HG03060 (cell line): ENCODE measurements around the gene NR2E1.

Source experiments
- ATAC-seq: cut with Tn5 transposase; IDR thresholded peaks from one replicate; pipeline ENCODE4 v1.9.1; 2021; ENCODE audit warnings: low read depth, moderate number of reproducible peaks; ENCODE audit not compliant: unreplicated experiment

Gene NR2E1

DNA sequence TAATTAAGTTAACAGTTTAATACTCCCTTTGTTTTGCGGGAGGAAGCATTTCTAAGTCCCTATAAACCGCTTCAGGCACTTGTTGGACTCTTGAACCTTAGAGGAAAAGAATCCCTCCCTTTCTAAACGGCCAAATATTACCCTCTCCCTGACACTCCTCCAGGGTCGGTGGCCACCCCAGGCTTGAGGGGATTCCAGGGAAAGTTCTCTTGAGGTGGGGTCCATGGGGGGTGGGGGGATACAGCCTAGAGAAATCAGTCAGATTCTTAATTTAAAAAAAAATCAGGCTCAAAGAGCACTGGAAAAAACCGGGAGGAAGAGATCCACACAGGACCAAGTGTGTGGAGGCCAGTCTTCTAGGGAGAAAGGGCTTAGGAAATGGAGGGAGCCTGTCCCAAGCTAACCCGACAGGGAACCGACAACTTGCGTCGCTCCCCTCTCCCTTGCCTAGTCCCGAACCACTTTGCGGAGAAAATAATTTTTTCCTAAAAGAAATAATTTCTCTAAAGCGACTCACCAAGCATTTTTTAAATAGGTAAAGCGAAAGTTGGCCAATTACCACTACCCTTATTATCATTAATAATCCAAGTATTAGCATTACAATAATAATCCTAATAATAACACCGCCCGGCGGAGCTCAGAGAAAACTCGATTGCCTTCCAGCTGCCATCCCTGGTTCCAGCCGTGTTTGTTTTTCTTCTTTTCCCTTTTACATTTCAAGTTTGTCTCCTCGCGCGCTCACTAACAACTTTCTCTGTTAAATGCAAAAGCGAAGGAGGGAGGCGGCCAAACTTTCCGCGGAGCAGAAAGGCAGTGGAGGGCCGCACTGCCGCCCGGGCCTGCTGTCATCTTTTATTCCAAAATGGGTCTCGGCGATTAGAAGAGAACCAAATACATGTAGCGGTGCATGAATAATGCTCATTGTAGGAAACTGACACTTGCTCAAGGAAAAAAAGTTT, 4.8 kb downstream of the NR2E1 start:
- ATAC-seq: no peak

DNA sequence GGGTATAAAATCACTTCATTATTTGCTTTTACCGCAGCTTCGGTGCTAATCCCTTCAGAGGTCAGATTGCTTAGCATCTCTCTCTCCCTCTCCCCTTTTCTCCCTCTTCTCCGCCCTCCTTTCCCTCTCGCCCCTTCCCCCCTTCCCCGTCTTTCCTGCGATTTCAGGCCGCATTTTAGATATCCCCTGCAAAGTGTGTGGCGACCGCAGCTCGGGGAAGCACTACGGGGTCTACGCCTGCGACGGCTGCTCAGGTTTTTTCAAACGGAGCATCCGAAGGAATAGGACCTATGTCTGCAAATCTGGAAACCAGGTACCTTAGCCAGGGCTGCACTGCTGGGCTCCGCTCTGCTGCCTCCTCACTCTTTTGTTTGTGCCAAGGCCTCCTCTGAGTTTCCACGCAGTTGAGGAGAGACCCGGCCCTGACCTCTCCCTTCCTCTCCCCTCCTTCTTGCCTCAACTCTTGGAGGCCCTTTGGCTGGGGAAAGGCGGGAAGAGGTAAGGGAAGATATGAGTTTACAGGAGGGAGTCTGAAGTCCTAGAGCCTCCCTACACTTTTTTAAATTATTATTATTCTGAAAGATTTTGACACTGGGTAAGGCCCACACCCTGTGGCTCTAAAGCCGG, 5.6 kb downstream of the NR2E1 start:
- no peak for ATAC-seq

DNA sequence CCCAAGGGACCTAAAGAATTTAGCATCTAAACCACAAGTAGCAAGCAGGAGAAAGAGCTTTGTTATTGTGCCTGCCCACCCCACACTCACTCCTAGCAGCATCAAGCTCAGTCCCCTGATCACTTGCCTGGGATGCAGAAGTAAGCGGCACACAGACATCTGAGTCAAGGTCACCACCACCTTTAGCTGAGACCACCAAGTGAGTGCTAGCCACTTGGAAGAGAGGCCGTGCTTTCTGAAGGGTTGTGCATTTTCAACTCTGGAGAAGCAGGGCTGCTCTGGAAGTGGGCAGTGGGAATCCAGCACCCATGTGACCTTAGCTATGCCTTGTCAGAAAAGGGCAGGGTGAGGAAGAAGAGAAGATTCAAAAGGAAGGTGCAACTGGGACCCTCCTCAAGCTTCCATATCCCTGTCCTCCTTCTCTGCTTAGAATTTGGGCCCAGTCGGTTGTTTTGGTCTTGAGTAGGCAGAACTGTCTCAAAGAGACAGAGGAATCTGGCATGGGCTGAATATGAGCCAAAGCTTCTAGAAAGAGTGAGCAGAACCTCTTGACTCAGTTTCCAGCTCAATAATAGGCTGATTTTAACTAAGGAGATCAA, 6.2 kb downstream of the NR2E1 start:
- no peak for ATAC-seq

DNA sequence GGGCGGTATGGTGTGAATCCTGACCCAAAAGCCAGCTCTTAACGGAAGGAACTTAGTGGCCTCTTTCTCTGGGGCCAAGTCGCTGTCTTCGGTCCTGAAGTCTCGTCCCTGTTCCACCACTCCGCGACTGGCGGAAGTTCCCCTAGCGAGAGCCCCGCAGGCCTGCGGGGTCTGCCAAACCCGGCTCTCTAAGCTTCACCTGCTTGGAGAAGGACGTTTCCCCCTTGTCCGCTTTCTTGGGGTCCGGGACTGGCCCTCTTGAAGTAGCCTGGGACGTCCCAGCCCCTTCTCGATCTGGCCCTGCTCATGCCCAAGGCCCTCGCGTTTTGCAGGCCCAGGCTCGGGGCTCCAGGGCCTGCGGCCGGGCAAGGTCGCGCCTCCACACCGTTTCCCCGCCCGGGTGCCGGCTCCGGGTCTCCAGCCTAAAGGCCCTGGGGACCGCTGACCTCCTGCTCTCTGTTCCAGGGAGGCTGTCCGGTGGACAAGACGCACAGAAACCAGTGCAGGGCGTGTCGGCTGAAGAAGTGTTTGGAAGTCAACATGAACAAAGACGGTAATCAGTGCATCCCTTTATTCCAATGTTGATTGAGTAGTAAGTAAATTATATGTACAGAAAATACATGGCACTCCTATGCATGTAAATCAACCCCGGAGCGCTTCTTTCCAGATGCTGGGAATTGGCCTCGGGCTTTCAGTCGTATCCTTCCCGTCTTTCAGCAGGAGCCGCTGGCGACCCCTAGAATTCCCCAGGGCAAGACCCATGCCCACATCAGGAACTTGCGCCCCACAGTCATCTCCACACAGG, 8.8 kb downstream of the NR2E1 start:
- ATAC-seq: no peak

- ATAC-seq: no peak
These were observed 9.4 kb downstream of the NR2E1 start for GRCh38 chr6:108175176-108175591.

DNA sequence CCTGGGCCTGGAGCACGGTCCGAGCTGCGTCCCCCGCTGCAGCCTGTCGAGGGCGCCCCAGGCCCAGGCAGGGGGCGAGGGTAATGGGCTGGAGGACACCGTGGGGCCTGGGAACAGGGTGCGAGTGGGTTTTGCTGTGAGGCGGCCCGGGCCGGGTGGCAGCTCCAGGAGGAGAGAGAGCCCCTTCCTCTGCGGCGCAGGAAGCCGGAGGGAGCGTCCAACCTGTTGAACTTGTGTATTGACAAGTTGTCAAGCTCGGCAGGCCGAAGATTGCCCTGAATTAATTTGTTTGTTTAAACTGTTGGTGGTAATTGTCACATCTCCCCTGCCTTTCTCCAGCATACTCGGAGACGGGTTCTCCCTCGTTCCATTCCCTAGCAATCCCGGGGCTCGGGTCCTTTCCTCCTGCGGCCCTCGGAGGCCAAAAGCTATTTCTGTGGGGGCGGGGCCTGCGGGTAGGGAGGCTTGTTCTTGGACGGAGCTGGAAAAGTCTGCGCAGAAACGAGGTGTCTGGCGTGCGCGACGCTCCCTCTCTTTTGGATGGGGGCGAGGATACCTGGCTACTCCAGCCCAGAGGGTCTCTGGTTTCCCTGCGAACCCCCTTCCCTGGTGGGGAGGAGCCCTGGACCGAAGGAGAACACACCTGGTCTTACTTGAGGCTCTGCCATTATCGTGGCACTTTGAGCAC, 9.9 kb downstream of the NR2E1 start:
- ATAC-seq: no peak

DNA sequence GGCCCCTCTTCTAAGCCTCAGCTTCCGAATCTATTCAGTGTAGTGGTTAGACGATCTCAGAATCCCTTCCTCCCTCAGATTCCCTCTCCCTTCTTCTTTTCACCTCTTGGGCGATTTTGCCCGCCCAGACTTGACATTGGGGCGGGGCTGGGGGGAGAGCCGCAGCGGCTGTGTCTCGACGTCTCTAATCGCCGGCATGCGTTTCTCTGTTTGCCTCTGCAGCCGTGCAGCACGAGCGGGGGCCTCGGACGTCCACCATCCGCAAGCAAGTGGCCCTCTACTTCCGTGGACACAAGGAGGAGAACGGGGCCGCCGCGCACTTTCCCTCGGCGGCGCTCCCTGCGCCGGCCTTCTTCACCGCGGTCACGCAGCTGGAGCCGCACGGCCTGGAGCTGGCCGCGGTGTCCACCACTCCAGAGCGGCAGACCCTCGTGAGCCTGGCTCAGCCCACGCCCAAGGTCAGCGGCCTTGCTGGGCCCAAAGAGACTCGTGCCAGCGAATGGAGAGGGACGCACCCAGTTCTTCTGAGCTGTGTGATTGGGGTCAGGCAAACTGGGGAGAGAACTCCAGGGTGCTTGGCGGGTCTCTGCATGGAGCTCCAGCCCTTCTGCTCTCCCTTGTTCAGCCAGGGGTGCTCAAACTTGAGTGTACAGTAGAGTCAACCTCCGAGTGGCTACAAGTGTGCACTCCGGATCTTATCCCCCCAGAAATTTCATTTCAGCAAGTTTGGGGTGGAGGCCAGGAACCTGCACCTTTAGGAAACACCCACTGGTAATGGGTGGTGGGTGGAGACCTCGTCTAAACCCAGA, 10.7 kb downstream of the NR2E1 start:
- ATAC-seq: no peak

- no peak for ATAC-seq
These were observed 13.9 kb downstream of the NR2E1 start for GRCh38 chr6:108179741-108180140.

- ATAC-seq: no peak
These were observed 14.4 kb downstream of the NR2E1 start for GRCh38 chr6:108180266-108180665.

DNA sequence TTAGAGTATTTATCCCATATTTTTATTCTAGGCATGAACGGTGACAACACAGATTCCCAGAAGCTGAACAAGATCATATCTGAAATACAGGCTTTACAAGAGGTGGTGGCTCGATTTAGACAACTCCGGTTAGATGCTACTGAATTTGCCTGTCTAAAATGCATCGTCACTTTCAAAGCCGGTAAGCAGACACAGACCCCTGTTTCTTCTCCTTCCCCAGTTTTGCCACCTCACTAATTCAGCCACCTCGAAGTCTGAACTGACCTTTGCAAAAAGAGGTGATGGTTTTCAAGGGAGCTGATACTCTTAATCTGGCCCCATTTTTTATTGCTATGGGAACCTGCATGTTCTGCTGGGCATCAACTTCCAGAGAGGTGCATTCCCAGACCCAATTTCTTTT, 15.0 kb downstream of the NR2E1 start:
- ATAC-seq: no peak

DNA sequence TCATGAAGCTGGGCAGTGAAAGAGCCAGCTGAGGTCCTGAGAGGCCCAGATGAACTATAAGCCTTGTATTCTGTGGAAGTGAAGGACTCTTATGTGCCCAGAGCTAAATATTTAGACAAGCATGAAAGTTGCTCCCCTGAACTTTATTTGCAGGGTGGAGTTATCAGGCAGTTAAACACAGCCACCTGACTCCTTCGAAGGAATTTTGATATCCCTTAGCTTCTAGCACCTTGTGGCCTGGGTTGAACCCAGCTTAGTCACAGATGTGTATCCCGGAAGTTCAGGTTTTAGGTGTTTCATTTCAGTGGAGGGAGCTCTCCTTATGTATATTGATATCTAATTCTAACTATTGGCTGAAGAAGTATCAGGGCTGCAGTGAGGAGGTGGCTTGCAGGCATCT, 20.4 kb downstream of the NR2E1 start:
- ATAC-seq: no peak

DNA sequence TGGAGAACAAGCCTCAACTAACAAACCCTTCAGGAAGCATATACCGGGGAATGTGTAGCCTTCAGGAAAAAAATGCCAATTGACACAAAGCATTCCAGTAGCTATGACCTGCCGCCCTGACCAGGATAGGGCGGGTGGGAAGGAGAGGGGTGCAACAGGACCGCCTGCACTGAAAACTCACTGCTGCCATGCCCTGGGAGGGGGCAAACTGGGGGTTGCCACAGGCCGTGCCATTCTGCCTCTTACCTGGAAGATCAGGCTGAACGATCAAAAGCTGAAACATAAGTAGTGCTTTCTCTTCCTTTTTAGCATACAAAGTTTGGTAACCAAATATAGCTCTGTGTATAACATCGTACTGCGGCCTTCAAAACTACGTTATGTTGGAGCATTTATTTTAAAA, 21.7 kb downstream of the NR2E1 start:
- ATAC-seq: no peak

DNA sequence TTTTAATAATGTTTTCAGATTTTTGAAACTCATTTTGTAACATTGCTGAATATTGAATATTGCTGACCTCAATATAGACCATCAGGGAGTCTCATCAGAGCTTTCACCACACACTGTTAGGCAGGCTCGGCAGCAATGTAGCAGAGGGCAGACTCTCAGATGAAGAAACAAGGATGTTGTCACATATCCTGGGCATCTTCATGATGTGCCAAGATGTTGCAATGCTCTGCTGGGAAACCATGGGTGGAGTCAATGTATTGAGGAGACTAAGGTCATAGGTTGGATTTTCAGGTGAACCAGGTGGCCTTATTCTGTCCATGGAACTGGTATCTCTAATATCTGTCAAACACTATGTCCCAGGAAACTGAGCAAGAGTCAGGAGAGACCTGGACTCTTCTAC, 27.3 kb downstream of the NR2E1 start:
- ATAC-seq: no peak

- ATAC-seq: no peak
These were observed 28.0 kb downstream of the NR2E1 start for GRCh38 chr6:108193835-108194234.

- no peak for ATAC-seq
These were observed 28.7 kb downstream of the NR2E1 start for GRCh38 chr6:108194503-108194902.

DNA sequence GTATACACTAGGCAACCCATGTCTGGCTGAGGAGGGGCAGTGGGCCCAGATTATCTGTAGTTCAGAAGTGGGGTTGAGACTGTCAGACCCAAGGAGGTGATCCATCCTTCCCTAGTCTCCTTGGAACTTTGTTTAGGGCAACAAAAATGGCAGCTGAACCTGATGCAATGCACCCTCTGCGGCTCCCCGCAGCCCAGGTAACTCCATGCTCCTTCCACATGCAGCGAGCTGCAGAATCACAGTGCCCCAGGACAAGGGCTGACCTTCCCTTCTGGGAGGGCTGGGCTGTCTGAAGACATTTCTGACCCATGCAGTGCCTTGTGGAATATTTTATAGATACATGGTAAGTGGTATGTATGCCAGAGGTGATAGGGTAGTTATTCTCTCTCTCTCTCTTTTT, 29.4 kb downstream of the NR2E1 start:
- ATAC-seq: no peak

DNA sequence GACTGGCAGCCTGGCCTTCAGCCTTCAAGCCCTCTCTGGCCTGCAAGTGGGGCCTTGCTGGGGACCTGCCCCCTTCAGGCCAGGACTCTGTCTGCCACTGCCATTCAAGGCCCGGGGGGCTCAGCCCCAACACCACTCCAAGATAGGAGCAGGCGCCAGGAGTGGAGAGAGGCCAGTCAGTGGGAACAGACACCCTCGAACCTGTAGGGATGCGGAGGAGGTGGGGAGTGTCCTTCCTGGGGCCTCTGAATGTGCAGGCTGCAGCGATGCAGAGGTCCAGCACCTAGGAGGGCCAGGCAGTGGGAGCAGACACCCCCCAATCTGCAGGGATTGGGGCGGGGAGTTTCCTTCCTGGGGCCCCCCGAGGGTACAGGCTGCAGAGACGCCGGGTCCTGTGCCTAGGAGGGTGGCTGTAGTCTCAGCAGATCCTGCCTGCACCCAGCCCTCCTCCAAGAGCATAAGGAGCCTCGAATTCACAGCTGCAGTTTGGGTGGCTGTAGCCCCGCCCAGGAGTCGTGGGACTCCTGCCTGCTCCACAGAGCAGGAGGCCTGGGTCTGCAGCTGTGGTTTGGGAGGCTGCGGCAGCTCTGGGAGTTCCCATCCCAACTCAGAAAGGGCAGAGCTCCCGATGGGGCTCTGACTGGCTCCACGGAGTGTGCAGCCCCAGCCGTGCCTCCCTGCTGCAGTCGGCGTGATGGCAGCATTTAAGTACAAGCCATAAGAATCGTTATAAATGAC, 33.1 kb downstream of the NR2E1 start:
- ATAC-seq: no peak

GRCh38 chr6:108200186-108200585, 34.4 kb downstream of the NR2E1 start:
- ATAC-seq: no peak

DNA sequence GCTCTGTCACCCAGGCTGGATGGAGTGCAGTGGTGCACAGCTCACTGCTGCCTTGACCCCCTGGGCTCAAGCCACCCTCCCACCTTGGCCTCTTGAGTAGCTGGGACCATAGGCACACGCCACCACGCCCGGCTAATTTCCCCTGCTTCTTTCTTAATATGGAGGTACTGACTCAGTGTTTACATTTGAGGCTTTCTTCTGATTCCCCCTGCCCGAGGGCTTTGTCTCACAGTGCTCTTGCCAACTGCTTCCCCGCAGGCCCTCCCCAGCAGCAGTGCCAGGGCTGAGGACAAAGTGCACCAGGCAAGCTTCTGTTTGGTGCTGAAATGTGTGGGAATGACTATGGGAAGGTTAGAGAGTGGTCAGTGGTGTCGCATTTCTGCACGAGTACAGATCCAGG, 34.8 kb downstream of the NR2E1 start:
- ATAC-seq: no peak
